ENCODE measurements around the gene NMNAT3.

Gene NMNAT3

GRCh38 chr3:139552632-139553365 is 125.0 kb downstream of the NMNAT3 start:
- H3K4me3 ChIP-seq (ENCODE audit: low read length) = no peak overlapping the region
- DNase-seq (ENCODE audit: low read depth) = no peak
- TF ChIP-seq CTCF (conservative IDR thresholded peaks at IDR 0.05; ENCODE audit: low read depth, low read length) = peak; percentile 5

- no peak for DNase-seq (ENCODE audit: low read depth)
- H3K4me3 ChIP-seq (ENCODE audit: low read length) = no peak overlapping the region
- TF ChIP-seq CTCF (conservative IDR thresholded peaks at IDR 0.05; ENCODE audit: low read depth, low read length) = no peak
Measured at GRCh38 chr3:139548801-139549200, 129.0 kb downstream of the NMNAT3 start.

GRCh38 chr3:139547666-139548065 is 130.1 kb downstream of the NMNAT3 start:
- DNase-seq (ENCODE audit: low read depth) = no peak
- H3K4me3 ChIP-seq (ENCODE audit: low read length) = no peak overlapping the region
- no peak for TF ChIP-seq CTCF (conservative IDR thresholded peaks at IDR 0.05; ENCODE audit: low read depth, low read length)

- no peak for DNase-seq (ENCODE audit: low read depth)
- peak; percentile 3 for TF ChIP-seq CTCF (conservative IDR thresholded peaks at IDR 0.05; ENCODE audit: low read depth, low read length)
Measured at GRCh38 chr3:139546772-139547171, 131.0 kb downstream of the NMNAT3 start.

GRCh38 chr3:139541532-139542288 is 136.1 kb downstream of the NMNAT3 start:
- no peak for DNase-seq (ENCODE audit: low read depth)
- no peak overlapping the region for H3K4me3 ChIP-seq (ENCODE audit: low read length)
- peak; percentile 35 for TF ChIP-seq CTCF (conservative IDR thresholded peaks at IDR 0.05; ENCODE audit: low read depth, low read length)

More at GRCh38 chr3:139546772-139547171, 131.0 kb downstream of the NMNAT3 start:
- no peak overlapping the region for H3K4me3 ChIP-seq (ENCODE audit: low read length)

- H3K4me3 ChIP-seq (ENCODE audit: low read length) = peak overlapping the region; percentile 72
- no peak for TF ChIP-seq CTCF (conservative IDR thresholded peaks at IDR 0.05; ENCODE audit: low read depth, low read length)
- no peak for DNase-seq (ENCODE audit: low read depth)
Measured at GRCh38 chr3:139540651-139541531, 136.9 kb downstream of the NMNAT3 start.

Data from retinal pigment epithelial cell (primary cell).